ENCODE measurements around the gene PANK4. TPM values are rescaled to one million over a fixed set of nuclear protein-coding genes. Genes with fewer than 3 reads are reported as not detected.

Gene PANK4
- total RNA-seq, 1 experiment from 2014 or later = 32.2 TPM

- Histone ChIP-seq H3K27ac (ENCODE audit: insufficient read length, low read depth, low read length) (no peak overlapping the region), H4K5ac (ENCODE audit: insufficient read length, low read depth, low read length) (no peak overlapping the region), H3K9ac (ENCODE audit: extremely low read depth, insufficient read length, low read length) (no peak overlapping the region), H3T11ph (ENCODE audit: low read length) (no peak overlapping the region), H3K23me2 (ENCODE audit: insufficient read length, low read depth, low read length, poor library complexity, severe bottlenecking) (no peaks in the 10 kb centered on the region), H2BK15ac (ENCODE audit: low read depth, low read length) (no peak overlapping the region), H2AFZ (ENCODE audit: low read length) (no peak overlapping the region), H3K4me2 (ENCODE audit: insufficient read depth, insufficient read length, low read length) (no peak overlapping the region), H4K91ac (ENCODE audit: insufficient read length, low read depth, low read length) (no peak overlapping the region), H3K56ac (ENCODE audit: insufficient read length, low read depth, low read length) (no peak overlapping the region), H3K79me1 (ENCODE audit: insufficient read depth, low read depth, low read length, poor library complexity, severe bottlenecking) (no peaks in the 10 kb centered on the region), H2BK12ac (ENCODE audit: insufficient read length, low read depth, low read length) (no peak overlapping the region), H3K23ac (ENCODE audit: insufficient read length, low read depth, low read length) (no peak overlapping the region), H4K8ac (replicated peaks; ENCODE audit: insufficient read length, low read depth, low read length) (no peak overlapping the region), H2BK5ac (ENCODE audit: insufficient read length, low read length) (no peak overlapping the region), H3K79me2 (ENCODE audit: insufficient read depth, low read length) (no peaks in the 10 kb centered on the region), H3K14ac (ENCODE audit: insufficient read depth, low read length) (no peak overlapping the region), H2BK20ac (ENCODE audit: low read depth, low read length, poor library complexity, severe bottlenecking) (no peak overlapping the region), H4K20me1 (ENCODE audit: control insufficient read depth, insufficient read depth, insufficient read length) (no peaks in the 10 kb centered on the region), H2BK120ac (ENCODE audit: low read depth, low read length, poor library complexity, severe bottlenecking) (no peak overlapping the region), H3K4ac (ENCODE audit: low read depth, low read length) (no peak overlapping the region), H3K9me3 (ENCODE audit: control insufficient read depth, low read depth, low read length) (no peaks in the 10 kb centered on the region), H2AK5ac (ENCODE audit: insufficient read length, low read length) (no peak overlapping the region), H3K18ac (ENCODE audit: insufficient read length, low read depth, low read length) (no peak overlapping the region), H3K27me3 (ENCODE audit: insufficient read depth, low read length) (no peaks in the 10 kb centered on the region), H3K4me1 (ENCODE audit: insufficient read depth, low read length) (no peaks in the 10 kb centered on the region)
- DNase-seq = no peak
- Mint-ChIP-seq H3K27me3 (ENCODE audit: low read depth) (peaks cover 1% of the 10 kb centered on the region; the same call in 1 of the 2 replicates), H3K9me3 (no peaks in the 10 kb centered on the region), H3K4me1 (peaks cover 0 to 14% of the 10 kb centered on the region in 2 experiments; a peak in 2 of 4 replicates), H3K36me3 (ENCODE audit: insufficient read depth in 1 of 3, low read depth in 3 of 3) (no peaks in the 10 kb centered on the region), H3K27ac (no peak overlapping the region), H3K4me3 (no peak overlapping the region)
- no peak for TF ChIP-seq CTCF (conservative IDR thresholded peaks at IDR 0.05)
- no CpG with 5 or more reads among the region's 13 CpGs for whole genome bisulfite sequencing (ENCODE audit: extremely low coverage, insufficient read length, low lambda C conversion rate)
These were observed 51.4 kb downstream of the PANK4 start for GRCh38 chr1:2474933-2475371.
